K562 (cell line): ENCODE measurements around the gene CSE1L. TPM values are rescaled to one million over a fixed set of nuclear protein-coding genes. Genes with fewer than 3 reads are reported as not detected.

Experiments
- BRD9 ChIP-seq: fragments of 450-650 bp; IDR thresholded peaks from 2 replicates; pipeline ENCODE4 v1.6.1; 2018; ENCODE audit warnings: low read depth; ENCODE audit not compliant: partially characterized antibody
- CBX5 ChIP-seq: IDR thresholded peaks from 2 replicates; pipeline ENCODE4 v1.6.1; 2014; ENCODE audit warnings: low read depth, borderline replicate concordance
- CCAR2 ChIP-seq: fragments of 200-400 bp; formaldehyde crosslinking; IDR thresholded peaks from 2 replicates; pipeline ENCODE4 v1.6.1; 2017; ENCODE audit warnings: mild to moderate bottlenecking, low read depth, low read length
- GABPB1 ChIP-seq: sonication (generic); formaldehyde crosslinking; IDR thresholded peaks from 2 replicates; pipeline ENCODE4 v1.8.0; 2022; ENCODE audit warnings: mild to moderate bottlenecking, missing genetic modification reagents
- GTF2E2 ChIP-seq: fragments of 200-800 bp; sonication (Bioruptor generic); IDR thresholded peaks from 2 replicates; pipeline ENCODE4 v1.6.1; 2016; ENCODE audit warnings: missing genetic modification characterization, missing compliant biosample characterization
- KAT2B ChIP-seq: IDR thresholded peaks from one replicate; pipeline ENCODE4 v1.6.1; 2012; ENCODE audit warnings: low read depth, mild to moderate bottlenecking, control low read depth, inconsistent platforms, low read length, moderate library complexity
- NFE2L1 ChIP-seq: fragments of 450-650 bp; IDR thresholded peaks from 2 replicates; pipeline ENCODE4 v1.6.1; 2016; ENCODE audit warnings: missing genetic modification characterization, low read depth, mild to moderate bottlenecking, missing compliant biosample characterization, moderate library complexity, borderline replicate concordance
- NR2F6 ChIP-seq: fragments of 450-650 bp; formaldehyde crosslinking; IDR thresholded peaks from 2 replicates; pipeline ENCODE4 v1.4.0; 2020; ENCODE audit warnings: mild to moderate bottlenecking
- RAD21 ChIP-seq, 2 experiments: fragments of 250-450 bp in 1 of 2; fragments of 450-650 bp in 1 of 2; sonication (Bioruptor Pico) in 1 of 2; formaldehyde crosslinking in 1 of 2; IDR thresholded peaks in 1 of 2; conservative IDR thresholded peaks in 1 of 2; 2 replicates each; pipeline versions ENCODE4 v1.4.0 to v1.8.0; 2020 to 2022; ENCODE audit warnings: mild to moderate bottlenecking in 2 of 2, moderate library complexity in 1 of 2
- RUNX1 ChIP-seq: sonication (generic); IDR thresholded peaks from 2 replicates; pipeline ENCODE4 v1.6.1; 2016; ENCODE audit warnings: antibody characterized with exemption, low read depth
- THAP12 ChIP-seq: fragments of 250-450 bp; sonication (Bioruptor Pico); IDR thresholded peaks from 2 replicates; pipeline ENCODE4 v1.9.0; 2021; ENCODE audit warnings: mild to moderate bottlenecking, inconsistent platforms
- ZNF282 ChIP-seq: sonication (generic); formaldehyde crosslinking; IDR thresholded peaks from 2 replicates; pipeline ENCODE4 v1.8.1; 2023; ENCODE audit warnings: missing genetic modification reagents
- ZNF384 ChIP-seq: IDR thresholded peaks from 2 replicates; pipeline ENCODE4 v1.6.1; 2012; ENCODE audit warnings: low read depth, low read length, improper control_type of control experiment
- ZNF445 ChIP-seq: fragments of 250-450 bp; sonication (Bioruptor Pico); IDR thresholded peaks from 2 replicates; pipeline ENCODE4 v1.4.0; 2020; ENCODE audit warnings: low read depth, mild to moderate bottlenecking, moderate library complexity
- polyA plus RNA-seq, 8 experiments: library from polyadenylated mRNA; depleted of rRNA in 4 of 8; stranded (reverse) in 5 of 8; unstranded in 3 of 8; fragments of >200 nt; fragmentation: Nextera tagmentation in 2 of 8; fragmentation: Illumina TruSeq in 1 of 8; extraction: Ambion mirVana in 2 of 8; extraction: Trizol in 1 of 8; gene quantifications; 2 replicates each; pipeline versions ENCODE4 v1.2.1 to v1.2.3, GENCODE V29; 2011 to 2014; ENCODE audit warnings: inconsistent platforms in 1 of 8, missing spikeins in 1 of 8
- total RNA-seq, 7 experiments: library from RNA; depleted of rRNA in 6 of 7; stranded (reverse); fragments of >200 nt in 6 of 7; fragmentation: Illumina TruSeq in 2 of 7; extraction: Trizol in 2 of 7; gene quantifications; 2 replicates each; pipeline versions ENCODE4 v1.2.1 to v1.2.3, GENCODE V29; 2011 to 2021; ENCODE audit warnings: low replicate concordance in 1 of 7
- TF ChIP-seq, protein P1 (sequence below), 2 experiments: fragments of 450-650 bp; formaldehyde crosslinking in 1 of 2; IDR thresholded peaks; 2 replicates each; pipeline versions ENCODE4 v1.4.0 to v1.6.1; 2014 to 2020; ENCODE audit warnings: mild to moderate bottlenecking in 2 of 2, borderline replicate concordance in 1 of 2, low read depth in 1 of 2
- TF ChIP-seq, protein P2 (sequence below): sonication (generic); formaldehyde crosslinking; IDR thresholded peaks from 2 replicates; pipeline ENCODE4 v1.8.0; 2022; ENCODE audit warnings: mild to moderate bottlenecking, missing genetic modification reagents
- TF ChIP-seq, protein P3 (sequence below): fragments of 250-450 bp; sonication (Bioruptor Pico); IDR thresholded peaks from 2 replicates; pipeline ENCODE4 v1.8.0; 2021; ENCODE audit warnings: borderline replicate concordance, mild to moderate bottlenecking, moderate library complexity; ENCODE audit not compliant: poor library complexity, severe bottlenecking

CSE1L gene
- total and polyA plus RNA-seq, 9 of the 15 experiments (the other 6 are each of a cell fraction or from before 2014, with no cell fraction given), result 138 to 280 (median 209) TPM

DNA sequence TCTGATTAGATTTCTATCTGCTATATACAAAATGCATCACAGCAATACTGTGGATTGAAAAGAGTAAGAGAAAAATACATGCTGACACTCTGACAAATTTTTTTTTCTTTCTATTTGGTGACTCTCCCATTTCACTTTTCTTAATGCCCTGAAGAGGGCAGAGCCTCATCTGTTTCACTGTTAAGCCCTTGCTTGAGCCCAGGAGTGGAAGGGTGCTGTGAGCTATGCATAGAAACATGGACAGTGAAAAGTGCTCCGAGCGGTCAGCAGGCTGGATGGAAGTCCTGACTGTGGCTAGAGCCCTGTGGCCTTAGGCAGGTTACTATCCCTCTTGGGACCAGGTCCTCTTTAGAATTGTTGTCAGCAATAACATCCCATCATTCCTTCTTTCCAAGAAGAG, 17.4 kb upstream of the CSE1L start (continued):
- no peak for TF ChIP-seq KAT2B
- TF ChIP-seq, protein P1, sequence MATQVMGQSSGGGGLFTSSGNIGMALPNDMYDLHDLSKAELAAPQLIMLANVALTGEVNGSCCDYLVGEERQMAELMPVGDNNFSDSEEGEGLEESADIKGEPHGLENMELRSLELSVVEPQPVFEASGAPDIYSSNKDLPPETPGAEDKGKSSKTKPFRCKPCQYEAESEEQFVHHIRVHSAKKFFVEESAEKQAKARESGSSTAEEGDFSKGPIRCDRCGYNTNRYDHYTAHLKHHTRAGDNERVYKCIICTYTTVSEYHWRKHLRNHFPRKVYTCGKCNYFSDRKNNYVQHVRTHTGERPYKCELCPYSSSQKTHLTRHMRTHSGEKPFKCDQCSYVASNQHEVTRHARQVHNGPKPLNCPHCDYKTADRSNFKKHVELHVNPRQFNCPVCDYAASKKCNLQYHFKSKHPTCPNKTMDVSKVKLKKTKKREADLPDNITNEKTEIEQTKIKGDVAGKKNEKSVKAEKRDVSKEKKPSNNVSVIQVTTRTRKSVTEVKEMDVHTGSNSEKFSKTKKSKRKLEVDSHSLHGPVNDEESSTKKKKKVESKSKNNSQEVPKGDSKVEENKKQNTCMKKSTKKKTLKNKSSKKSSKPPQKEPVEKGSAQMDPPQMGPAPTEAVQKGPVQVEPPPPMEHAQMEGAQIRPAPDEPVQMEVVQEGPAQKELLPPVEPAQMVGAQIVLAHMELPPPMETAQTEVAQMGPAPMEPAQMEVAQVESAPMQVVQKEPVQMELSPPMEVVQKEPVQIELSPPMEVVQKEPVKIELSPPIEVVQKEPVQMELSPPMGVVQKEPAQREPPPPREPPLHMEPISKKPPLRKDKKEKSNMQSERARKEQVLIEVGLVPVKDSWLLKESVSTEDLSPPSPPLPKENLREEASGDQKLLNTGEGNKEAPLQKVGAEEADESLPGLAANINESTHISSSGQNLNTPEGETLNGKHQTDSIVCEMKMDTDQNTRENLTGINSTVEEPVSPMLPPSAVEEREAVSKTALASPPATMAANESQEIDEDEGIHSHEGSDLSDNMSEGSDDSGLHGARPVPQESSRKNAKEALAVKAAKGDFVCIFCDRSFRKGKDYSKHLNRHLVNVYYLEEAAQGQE (IDR thresholded peaks at IDR 0.05; ENCODE audit: borderline replicate concordance), result peak; percentile 25; the same call in 1 of the 2 replicates
- TF ChIP-seq, protein P1 (CRISPR knock-in tag; IDR thresholded peaks at IDR 0.05; ENCODE audit: low read depth), result no peak
- TF ChIP-seq, protein P2, sequence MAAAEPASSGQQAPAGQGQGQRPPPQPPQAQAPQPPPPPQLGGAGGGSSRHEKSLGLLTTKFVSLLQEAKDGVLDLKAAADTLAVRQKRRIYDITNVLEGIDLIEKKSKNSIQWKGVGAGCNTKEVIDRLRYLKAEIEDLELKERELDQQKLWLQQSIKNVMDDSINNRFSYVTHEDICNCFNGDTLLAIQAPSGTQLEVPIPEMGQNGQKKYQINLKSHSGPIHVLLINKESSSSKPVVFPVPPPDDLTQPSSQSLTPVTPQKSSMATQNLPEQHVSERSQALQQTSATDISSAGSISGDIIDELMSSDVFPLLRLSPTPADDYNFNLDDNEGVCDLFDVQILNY (CRISPR knock-in tag), result no peak
- TF ChIP-seq NR2F6, result no peak
- no peak for TF ChIP-seq GABPB1
- TF ChIP-seq NFE2L1 (tag), result no peak
- TF ChIP-seq ZNF445 (CRISPR knock-in tag), result no peak
- no peak for TF ChIP-seq BRD9
- TF ChIP-seq GTF2E2 (tag), result no peak
- TF ChIP-seq CBX5, result no peak
- 0 out of 2 replicates have a peak, but pooled peaks have one; percentile 23 for TF ChIP-seq ZNF384
- no peak for TF ChIP-seq ZNF282 (CRISPR knock-in tag)
- TF ChIP-seq RUNX1, result no peak
- TF ChIP-seq THAP12 (CRISPR knock-in tag), result no peak
- TF ChIP-seq RAD21 (CRISPR knock-in tag; conservative IDR thresholded peaks at IDR 0.05 in 1 of 2, IDR thresholded peaks at IDR 0.05 in 1 of 2), result peak in 1 of 2 experiments; percentile 48; a peak in 3 of 4 replicates
- TF ChIP-seq, protein P3, sequence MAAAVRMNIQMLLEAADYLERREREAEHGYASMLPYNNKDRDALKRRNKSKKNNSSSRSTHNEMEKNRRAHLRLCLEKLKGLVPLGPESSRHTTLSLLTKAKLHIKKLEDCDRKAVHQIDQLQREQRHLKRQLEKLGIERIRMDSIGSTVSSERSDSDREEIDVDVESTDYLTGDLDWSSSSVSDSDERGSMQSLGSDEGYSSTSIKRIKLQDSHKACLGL, result no peak
- no peak for TF ChIP-seq CCAR2
